ENCODE results near the gene ARHGAP45. TPM values are rescaled to one million over a fixed set of nuclear protein-coding genes. Genes with fewer than 3 reads are reported as not detected.

The ARHGAP45 gene
- total and polyA plus RNA-seq, 12 donors = 1.9 to 27.4 (median 4.3) TPM

GRCh38 chr19:1049106-1049505, 17.9 kb upstream of the ARHGAP45 start:
- intact Hi-C loops (cut with DNase I) = loop anchor here in 2 of 10 donors (10.0 kb wide), 1 partner anchor 46 kb away; the partner anchor contains the start of gene POLR2E (in 2 of the 2)
- WGBS, 2 donors = 92 to 93% methylated on average over 16 to 17 of the region's 17 CpGs
- Histone ChIP-seq H3K4me3 (no peak overlapping the region), H3K9me3 (no peaks in the 10 kb centered on the region), H3K36me3 (peaks cover 0 to 20% (median 0%) of the 10 kb centered on the region in 9 donors), H3K4me1 (no peaks in the 10 kb centered on the region), H3K27me3 (no peaks in the 10 kb centered on the region), H3K27ac (no peak overlapping the region)
- TF ChIP-seq CTCF (IDR thresholded peaks at IDR 0.05) = no peak
- DNase-seq (no peak), ATAC-seq (no peak)

GRCh38 chr19:1049800-1050199, 17.2 kb upstream of the ARHGAP45 start:
- Histone ChIP-seq H3K27ac (no peak overlapping the region), H3K4me3 (no peak overlapping the region), H3K4me1 (no peaks in the 10 kb centered on the region), H3K27me3 (no peaks in the 10 kb centered on the region), H3K36me3 (peaks cover 0 to 27% (median 0%) of the 10 kb centered on the region in 9 donors), H3K9me3 (peaks cover 0 to 5% (median 0%) of the 10 kb centered on the region in 11 donors)
- intact Hi-C loops (cut with DNase I) = loop anchor here in 2 of 10 donors (10.0 kb wide), 1 partner anchor 45 kb away; the partner anchor contains the start of gene POLR2E (in 2 of the 2)
- DNase-seq (no peak), ATAC-seq (no peak)
- no peak for TF ChIP-seq CTCF (IDR thresholded peaks at IDR 0.05)
- WGBS, 2 donors = 60 to 63% methylated on average over 8 to 11 of the region's 11 CpGs

GRCh38 chr19:1050989-1051788, 15.8 kb upstream of the ARHGAP45 start:
- Histone ChIP-seq H3K4me1 (no peaks in the 10 kb centered on the region), H3K36me3 (peaks cover 0 to 32% (median 0%) of the 10 kb centered on the region in 9 donors), H3K9me3 (peaks cover 0 to 19% (median 3%) of the 10 kb centered on the region in 11 donors), H3K27ac (no peak overlapping the region), H3K4me3 (no peak overlapping the region), H3K27me3 (no peaks in the 10 kb centered on the region)
- WGBS, 2 donors = 83 to 87% methylated on average over 31 of the region's 31 CpGs
- no peak for DNase-seq
- ATAC-seq = peak in 1 of 8 donors; percentile 18
- TF ChIP-seq CTCF (IDR thresholded peaks at IDR 0.05) = no peak
- intact Hi-C loops (cut with DNase I) = no loop called here

GRCh38 chr19:1051791-1052190, 15.2 kb upstream of the ARHGAP45 start:
- intact Hi-C loops (cut with DNase I) = no loop called here
- Histone ChIP-seq H3K36me3 (peaks cover 0 to 31% (median 0%) of the 10 kb centered on the region in 9 donors), H3K9me3 (peaks cover 0 to 25% (median 9%) of the 10 kb centered on the region in 11 donors), H3K27ac (no peak overlapping the region), H3K4me1 (no peaks in the 10 kb centered on the region), H3K4me3 (no peak overlapping the region), H3K27me3 (no peaks in the 10 kb centered on the region)
- no peak for DNase-seq
- ATAC-seq = no peak
- no peak for TF ChIP-seq CTCF (IDR thresholded peaks at IDR 0.05)
- 92 to 93% methylated on average over 16 to 17 of the region's 17 CpGs for WGBS, 2 donors

Data from heart right ventricle (tissue), 16 donors.